Kasumi-1 (cell line): ENCODE results near the gene DBH.

Source experiments
- DNase-seq, 2 experiments: peaks; one replicate each; lab custom pipeline; 2025; lab: John Stamatoyannopoulos, UW

Gene DBH

DNA sequence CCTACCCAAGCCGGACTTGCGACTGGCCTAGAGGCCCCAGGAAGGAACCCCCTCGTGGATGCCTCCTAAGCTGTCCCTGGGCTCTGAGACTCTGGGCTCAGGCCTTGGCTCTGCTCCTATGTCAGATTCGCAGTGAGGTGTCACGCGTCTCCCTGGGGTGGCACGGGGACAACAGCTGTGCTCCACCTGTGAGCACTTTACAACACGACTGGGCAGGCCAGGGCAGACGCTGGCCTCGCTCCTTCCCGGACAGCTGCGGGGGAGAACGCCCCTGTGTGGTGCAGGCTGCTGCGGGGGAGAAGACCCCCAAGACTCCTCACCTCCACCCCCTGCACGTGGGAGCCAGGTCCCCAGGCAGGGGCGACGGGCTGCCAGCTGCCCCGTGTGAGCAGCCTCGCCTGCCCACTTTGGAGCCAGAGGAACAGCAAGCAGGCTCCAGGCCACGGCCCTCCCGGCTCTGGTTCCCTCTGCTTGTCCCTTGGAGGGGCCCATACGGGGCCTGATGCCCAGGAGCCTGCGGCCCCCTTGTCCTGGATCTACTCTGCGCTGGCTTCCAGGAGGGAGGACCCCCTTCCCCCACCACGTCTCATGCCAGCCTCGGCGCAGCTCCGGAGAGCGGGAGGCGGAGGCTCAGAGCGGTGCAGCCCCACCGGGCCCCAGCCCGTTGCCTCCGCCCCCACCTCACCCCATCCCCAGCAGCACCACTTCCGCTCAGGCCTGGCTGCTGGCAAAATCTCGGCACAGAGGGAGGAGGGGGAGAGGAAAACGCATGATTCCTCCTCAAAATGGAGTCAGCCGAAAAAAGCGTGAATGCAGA, 66.0 kb downstream of the DBH start:
- peak; percentile 5 to 27 for DNase-seq

DNA sequence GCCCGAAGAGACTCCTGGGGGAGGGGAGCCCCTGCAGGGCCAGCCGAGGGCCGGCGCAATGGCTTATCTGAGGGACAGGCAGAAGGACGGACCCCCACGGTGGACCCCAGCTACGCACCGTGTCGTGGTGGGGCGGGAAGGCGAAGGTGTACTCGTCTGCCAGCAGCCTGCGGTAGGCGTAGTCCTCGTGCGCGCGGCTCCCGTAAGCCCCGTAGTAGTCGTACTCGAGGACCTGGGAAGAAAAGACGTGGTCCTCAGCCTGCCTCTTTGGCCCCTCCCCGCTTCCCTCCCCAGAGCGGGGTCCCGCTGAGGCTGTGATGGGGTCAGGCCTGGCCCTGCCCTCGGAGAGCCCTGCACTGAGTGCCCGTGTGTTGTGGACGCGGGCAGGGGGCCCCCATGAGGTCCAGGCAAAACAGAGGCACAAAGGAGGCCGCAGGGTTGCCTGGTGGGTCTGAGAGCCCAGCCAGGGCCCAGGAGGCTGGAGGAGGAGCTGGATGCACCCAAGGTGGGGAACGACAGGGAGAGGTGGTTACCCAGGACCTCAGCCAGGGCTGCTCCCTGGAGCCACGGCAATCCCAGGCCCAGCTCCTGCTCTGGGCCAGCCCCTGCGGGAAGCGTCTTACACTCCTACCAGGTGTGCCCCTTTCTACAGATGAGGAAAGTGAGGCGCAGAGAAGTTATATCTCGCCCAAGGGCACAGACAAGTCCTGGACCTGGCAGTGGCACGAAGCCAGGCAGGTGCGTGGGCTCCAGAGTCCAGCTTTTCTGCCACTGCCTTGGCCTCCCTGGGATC, 66.8 kb downstream of the DBH start:
- DNase-seq: no peak

DNA sequence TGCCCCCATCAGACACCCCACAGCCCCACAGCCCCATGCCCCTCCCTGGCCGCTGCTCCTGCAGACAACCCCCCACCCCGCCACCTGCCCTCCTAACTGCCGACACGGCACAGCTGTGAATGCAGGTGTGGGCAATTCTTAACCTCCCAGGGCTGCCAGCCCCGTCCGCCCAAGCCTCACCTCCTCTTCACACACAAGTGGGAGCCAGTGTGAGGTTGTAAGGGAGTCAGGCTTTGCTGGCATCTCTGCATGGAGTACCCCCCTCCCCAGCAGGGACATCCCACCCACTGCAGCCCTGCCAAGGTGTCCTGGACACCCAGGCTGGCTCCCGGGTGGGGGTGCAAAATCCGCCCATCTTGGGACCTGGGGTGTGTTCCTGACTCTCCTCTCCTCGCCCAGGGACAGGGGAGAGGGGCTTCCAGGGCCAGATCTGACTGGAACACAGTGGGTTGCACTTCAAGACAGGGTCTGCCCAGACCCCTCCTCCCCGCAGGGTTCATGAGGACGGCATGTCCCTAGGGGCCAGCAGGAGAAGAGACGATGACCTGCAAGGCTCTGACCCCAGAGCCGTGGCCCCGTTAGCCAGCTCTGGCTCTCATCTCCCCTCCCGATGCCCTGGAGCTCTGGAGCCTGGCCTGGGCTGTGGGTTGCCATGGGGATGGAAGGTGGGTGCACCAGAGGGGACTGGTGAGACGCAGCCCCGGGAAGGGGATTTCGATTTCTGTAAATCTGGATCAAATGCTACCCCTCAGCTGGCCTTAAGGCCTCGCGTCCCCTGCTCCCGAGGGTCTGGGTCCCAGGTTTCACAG, 67.6 kb downstream of the DBH start:
- no peak for DNase-seq

DNA sequence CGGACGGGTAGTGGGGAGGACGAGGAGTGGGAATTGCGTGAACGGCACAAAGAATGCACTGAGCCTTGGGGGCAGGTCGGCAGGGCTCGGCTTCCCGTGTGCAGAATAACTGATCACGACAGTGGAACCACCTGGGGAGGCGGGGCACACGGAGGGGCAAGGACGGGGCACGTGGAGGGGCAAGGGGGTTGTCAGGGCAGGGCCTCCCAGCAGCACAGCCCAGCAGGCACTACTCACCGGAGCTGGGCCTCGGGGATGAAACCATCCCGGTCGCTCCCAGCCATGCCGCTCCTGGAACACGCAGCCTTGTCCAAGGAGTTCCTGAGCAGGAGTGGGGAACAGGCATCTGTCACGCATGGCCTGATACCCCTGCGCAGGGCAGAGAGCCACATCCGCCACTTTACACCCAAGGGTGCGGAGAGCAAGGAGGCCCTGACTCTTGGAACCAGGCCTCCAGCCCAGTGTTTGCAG, 68.6 kb downstream of the DBH start:
- DNase-seq: no peak

DNA sequence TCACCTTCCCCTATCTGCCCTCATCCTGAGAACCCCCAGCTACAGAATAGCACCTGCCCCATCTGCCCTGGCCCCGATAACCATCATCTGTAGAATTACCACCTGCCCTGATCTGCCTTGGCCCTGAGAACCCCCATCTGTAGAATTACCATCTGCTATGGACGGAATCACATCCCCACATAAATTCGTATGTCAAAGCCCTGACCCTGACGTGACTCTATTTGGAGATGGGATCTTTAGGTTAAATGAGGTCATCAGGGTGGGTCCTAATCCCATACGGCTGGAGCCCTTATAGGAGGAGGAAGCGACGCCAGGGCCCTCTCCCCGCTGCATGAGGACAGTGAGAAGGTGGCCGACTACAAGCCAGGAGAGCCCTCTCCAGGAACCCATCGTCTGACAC, 69.4 kb downstream of the DBH start:
- no peak for DNase-seq

DNA sequence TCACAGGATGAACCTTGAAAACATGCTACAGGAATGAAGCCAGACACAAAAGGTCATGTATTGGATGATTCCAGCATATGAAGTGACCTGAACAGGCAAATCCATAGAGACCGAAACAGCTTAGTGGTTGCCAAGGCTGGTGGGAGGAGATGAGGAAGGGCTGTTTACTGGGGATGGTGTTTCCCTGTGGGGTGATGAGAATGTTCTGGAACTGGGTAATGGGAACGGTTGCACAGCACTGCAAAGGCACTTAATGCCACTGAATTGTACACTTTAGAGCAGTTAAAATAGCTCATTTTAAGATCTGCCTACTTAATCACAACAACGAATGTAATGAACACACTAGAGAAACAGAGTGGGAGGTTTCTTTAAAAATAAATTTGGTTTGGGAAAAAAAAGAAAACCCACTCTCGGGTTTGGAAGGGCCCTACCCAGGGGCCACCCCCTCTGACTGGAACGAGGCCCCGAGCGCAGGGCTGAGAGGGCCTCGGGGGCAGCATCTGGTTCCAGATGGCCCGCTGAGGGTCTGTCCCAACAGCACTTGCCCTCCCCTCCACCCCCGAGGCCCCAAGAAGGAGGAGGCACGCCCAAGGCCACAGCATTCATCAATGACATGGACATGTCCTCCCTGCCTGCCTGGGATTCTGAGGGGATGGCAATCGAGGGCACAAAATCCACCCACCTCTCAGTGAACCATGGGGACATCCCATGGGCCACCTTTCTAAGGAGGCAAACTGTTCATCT, 70.3 kb downstream of the DBH start:
- no peak for DNase-seq

DNA sequence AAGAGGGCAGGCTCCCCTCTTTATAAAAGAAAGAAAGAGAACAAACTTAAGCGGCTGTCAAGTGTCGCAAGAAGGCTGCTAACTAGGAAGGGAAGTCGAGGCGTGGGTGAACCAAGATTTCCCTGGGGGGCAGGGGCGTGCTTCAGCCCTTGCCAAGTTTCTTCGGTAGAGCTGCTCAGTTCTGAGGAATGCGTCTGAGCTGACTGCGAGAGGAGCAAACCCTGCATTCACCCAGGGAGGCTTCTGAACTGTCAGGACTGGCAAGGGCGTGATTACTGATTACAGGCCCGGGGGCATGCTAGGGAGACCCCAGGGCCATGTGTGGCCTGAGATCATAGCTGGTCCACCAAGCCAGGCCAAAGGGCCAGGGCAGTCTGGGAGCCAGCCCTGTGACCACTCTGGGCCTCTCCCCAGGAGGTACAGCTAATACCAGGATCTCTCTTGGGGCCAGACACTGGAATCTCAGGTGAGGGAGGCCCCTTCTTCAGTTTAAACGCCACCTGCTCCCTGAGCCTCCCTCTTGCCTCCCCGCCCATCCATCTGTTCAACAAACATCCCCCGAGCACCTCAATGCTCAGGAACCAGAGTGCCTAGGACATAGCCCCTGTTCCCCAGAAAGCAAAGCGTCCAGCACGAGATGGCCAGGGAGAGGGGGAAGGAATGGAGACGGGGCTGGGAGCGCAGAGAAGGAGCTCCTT, 71.1 kb downstream of the DBH start:
- DNase-seq: no peak

DNA sequence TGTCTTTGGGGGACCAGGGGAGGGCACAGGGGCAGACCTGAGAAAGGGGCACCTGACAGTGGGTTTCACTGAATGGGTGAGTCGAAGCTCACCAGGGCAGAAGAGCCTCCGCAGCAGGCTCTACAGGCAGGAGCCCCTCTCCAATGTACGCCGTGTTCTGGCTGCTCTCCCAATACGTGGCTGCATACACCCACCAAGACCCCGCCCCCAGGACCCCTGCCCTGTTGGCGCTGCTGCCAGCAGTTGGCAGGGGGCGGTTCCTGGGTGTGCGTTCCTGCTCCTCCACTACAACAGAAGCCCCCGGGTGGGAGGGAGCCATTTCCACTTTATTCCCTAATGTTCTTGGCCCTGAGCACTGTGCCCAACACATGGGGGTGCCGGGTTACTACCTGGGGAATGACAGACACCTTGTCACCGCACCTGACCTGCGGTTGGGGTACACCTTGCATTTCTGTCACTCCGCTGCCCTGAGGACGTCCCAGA, 71.6 kb downstream of the DBH start:
- DNase-seq: no peak

DNA sequence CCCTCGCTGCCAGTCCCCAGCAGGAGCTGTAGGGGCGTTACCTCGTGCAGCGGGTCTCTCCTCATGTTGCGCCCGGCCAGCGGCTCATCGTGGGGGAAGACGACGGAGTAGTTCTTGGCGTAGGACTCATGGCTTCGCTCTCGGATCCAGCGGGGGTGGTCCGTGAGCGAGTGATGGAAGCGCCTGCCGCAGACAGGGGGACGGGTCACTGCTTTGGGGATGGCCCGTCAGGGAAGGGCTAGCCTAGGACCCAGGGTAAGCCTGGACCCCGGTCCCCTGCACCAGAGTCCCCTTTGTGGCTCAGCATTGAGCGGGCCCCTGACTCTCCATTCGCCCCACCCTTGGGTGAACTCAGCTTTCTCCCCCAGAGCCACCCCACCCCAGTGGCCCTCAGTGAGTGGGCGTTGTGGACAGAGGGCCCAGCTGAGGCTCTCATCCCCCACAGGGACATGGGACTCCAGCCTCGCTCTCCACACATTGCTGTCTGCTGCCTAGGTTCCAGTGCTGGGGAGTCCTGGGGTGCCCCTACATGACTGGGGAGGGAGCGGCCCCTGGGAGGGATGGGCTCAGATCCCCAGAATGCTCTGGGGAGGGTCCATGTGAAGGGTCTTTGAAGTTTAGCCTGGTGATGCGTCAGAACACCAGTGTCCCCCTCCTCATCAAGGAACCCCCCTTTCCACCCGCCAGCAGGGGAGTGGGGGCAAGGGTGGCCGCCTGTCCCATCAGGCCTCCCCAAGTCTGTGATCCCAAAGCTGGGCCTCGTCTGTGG, 72.3 kb downstream of the DBH start:
- DNase-seq: no peak
